Keratinocyte (primary cell): ENCODE data around the gene SIGMAR1. TPM values are rescaled to one million over a fixed set of nuclear protein-coding genes. Genes with fewer than 3 reads are reported as not detected.
A peak's percentile ranks its signal among the peaks of the same experiment; 100 is the strongest.

Experiments
- DNase-seq: peaks from one replicate; pipeline ENCODE4 v3.0.0-alpha.2; 2011; ENCODE audit warnings: low read depth, missing footprints, low spot score
- FAIRE-seq: peaks from 2 replicates; lab custom pipeline; 2011; peaks lifted over from hg19 to GRCh38; lab: Jason Lieb, UNC
- H2AFZ ChIP-seq: 2 replicates; pipeline ENCODE4 v1.6.0; 2012; ENCODE audit warnings: low read length, control low read depth, inconsistent platforms; ENCODE audit not compliant: control insufficient read depth
- H3K27ac ChIP-seq: 2 replicates; pipeline ENCODE4 v1.5.1; 2011; ENCODE audit warnings: low read length; ENCODE audit not compliant: control insufficient read depth, insufficient read depth
- H3K27me3 ChIP-seq: 3 replicates; pipeline ENCODE4 v1.6.0; 2011; ENCODE audit warnings: low read length; ENCODE audit not compliant: control insufficient read depth, insufficient read depth; ENCODE audit errors: extremely low read depth
- H3K36me3 ChIP-seq, 2 experiments: 2 replicates in 1 of 2; 3 replicates in 1 of 2; pipeline ENCODE4 v1.5.1; 2011; ENCODE audit warnings: low read length in 2 of 2, mild to moderate bottlenecking in 1 of 2; ENCODE audit not compliant: control insufficient read depth in 2 of 2, insufficient read depth in 2 of 2; ENCODE audit errors: extremely low read depth in 1 of 2
- H3K4me1 ChIP-seq: 3 replicates; pipeline ENCODE4 v1.5.1; 2011; ENCODE audit warnings: low read length; ENCODE audit not compliant: control insufficient read depth, insufficient read depth; ENCODE audit errors: extremely low read depth
- H3K4me2 ChIP-seq: 3 replicates; pipeline ENCODE4 v1.6.0; 2011; ENCODE audit warnings: low read depth, low read length; ENCODE audit not compliant: control insufficient read depth, insufficient read depth; ENCODE audit errors: extremely low read depth
- H3K4me3 ChIP-seq, 3 experiments: fragments of 200-600 bp in 1 of 3; sonication (generic) in 1 of 3; 2 replicates in 2 of 3; 3 replicates in 1 of 3; pipeline ENCODE4 v1.5.1; 2011 to 2016; ENCODE audit warnings: low read length in 3 of 3, mild to moderate bottlenecking in 3 of 3, control low read depth in 2 of 3, inconsistent platforms in 1 of 3, low read depth in 1 of 3, mixed read lengths in 1 of 3, mixed run types in 1 of 3, moderate library complexity in 1 of 3; ENCODE audit not compliant: control insufficient read depth in 2 of 3, insufficient read depth in 2 of 3; ENCODE audit errors: extremely low read depth in 1 of 3
- H3K79me2 ChIP-seq: 2 replicates; pipeline ENCODE4 v1.6.0; 2012; ENCODE audit warnings: low read length; ENCODE audit not compliant: control insufficient read depth, insufficient read depth
- H3K9ac ChIP-seq: 3 replicates; pipeline ENCODE4 v1.6.0; 2011; ENCODE audit warnings: low read length; ENCODE audit not compliant: control insufficient read depth, insufficient read depth; ENCODE audit errors: extremely low read depth
- H3K9me1 ChIP-seq: 3 replicates; pipeline ENCODE4 v1.6.0; 2011; ENCODE audit warnings: low read length; ENCODE audit not compliant: control insufficient read depth, insufficient read depth; ENCODE audit errors: extremely low read depth
- H3K9me3 ChIP-seq: 2 replicates; pipeline ENCODE4 v1.5.1; 2012; ENCODE audit warnings: low read depth, low read length; ENCODE audit not compliant: control insufficient read depth
- H4K20me1 ChIP-seq: 3 replicates; pipeline ENCODE4 v1.6.0; 2011; ENCODE audit warnings: low read length; ENCODE audit not compliant: control insufficient read depth, insufficient read depth; ENCODE audit errors: extremely low read depth
- EZH2 ChIP-seq: IDR thresholded peaks from one replicate; pipeline ENCODE4 v1.6.1; 2012; ENCODE audit warnings: inconsistent platforms, mild to moderate bottlenecking, low read length, moderate library complexity
- dilution Hi-C: fragments of 300-500 bp; cut with MboI; formaldehyde crosslinking; loops from one replicate; pipeline ENCODE4 v1.7.0; 2020; ENCODE audit warnings: low sequenced_read_pairs; ENCODE audit not compliant: extremely low pct_ligation_motif_present
- polyA plus RNA-seq, 5 experiments: library from polyadenylated mRNA; depleted of rRNA in 3 of 5; stranded (reverse) in 3 of 5; stranded (forward) in 1 of 5; unstranded in 1 of 5; fragments of >200 nt; gene quantifications; 1 replicate in 1 of 5; 2 replicates in 3 of 5; 3 replicates in 1 of 5; pipeline versions ENCODE4 v1.2.1 to v1.2.3, GENCODE V29; 2011 to 2012; ENCODE audit warnings: missing spikeins in 2 of 5, low read depth in 1 of 5, low replicate concordance in 1 of 5
- TF ChIP-seq, protein P1 (sequence below), 3 experiments: IDR thresholded peaks in 1 of 3; conservative IDR thresholded peaks in 1 of 3; optimal IDR thresholded peaks in 1 of 3; 2 replicates in 2 of 3; 3 replicates in 1 of 3; pipeline versions ENCODE3 to v1.5.1; 2011; ENCODE audit warnings: low read length in 3 of 3, mild to moderate bottlenecking in 3 of 3, moderate library complexity in 2 of 3, control low read depth in 1 of 3, inconsistent platforms in 1 of 3; ENCODE audit not compliant: insufficient read depth in 2 of 3; ENCODE audit errors: extremely low read depth in 1 of 3

Gene SIGMAR1
- polyA plus RNA-seq, 1 donor (not counting 4 experiments of a cell fraction or from before 2014, with no cell fraction given) = 74.9 TPM

DNA sequence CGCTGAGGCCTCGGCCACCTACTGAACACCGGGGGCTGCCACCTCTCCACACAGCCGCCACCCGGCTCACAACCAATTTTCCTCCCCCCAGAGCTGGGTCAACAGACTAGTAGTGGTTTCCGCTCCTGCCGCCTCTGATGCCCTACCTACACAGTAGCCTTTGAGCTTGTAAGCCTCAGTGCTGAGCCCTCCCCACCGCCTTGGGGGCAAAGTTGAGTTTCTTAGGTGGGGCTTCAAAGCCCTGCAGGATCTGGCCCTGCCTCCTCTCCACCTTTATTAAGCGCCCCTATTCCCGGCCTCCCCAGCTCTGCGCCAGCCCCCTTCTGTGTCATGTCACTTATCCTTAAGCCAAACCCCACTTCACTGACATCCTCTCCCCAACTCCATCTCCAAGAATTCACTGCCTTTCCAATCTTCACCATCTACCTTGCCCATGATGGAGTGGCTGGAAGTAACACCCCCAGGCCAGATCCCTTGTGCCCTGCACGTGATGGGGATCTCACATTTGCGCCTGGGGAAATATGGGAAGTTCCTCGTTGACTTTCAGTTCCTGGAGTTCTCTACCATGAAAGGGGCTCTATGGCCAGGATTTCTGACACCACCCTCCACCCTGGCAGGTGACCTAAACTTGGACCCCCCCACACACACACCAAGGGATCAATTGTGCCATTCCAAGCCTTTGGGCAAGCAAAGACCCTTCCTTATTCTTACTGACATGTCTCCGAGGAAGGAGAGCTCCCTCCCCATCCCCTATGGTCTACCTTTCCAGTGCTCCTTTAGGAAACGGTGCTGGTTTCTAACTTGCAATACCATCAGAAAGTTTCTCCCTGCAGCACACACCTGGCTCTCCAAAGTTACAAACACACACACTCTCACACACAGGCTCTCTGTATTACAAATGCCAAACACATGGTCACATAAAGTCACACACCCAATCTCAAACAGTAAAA lies 45.4 kb downstream of the SIGMAR1 start:
- H3K27me3 ChIP-seq = peaks cover 56% of the 10 kb centered on the region
- H3K9me1 ChIP-seq = no peaks in the 10 kb centered on the region
- H3K4me2 ChIP-seq = peak overlapping the region; percentile 58
- no peaks in the 10 kb centered on the region for H4K20me1 ChIP-seq
- H3K79me2 ChIP-seq = no peaks in the 10 kb centered on the region
- H3K9ac ChIP-seq = no peak overlapping the region
- dilution Hi-C loops = no loop called here
- DNase-seq = no peak
- H3K9me3 ChIP-seq = no peaks in the 10 kb centered on the region
- H3K4me3 ChIP-seq = peak overlapping the region in 1 of 3 experiments; percentile 24
- no peak overlapping the region for H3K27ac ChIP-seq
- peaks cover 8% of the 10 kb centered on the region for H3K4me1 ChIP-seq
- H3K36me3 ChIP-seq = no peaks in the 10 kb centered on the region
- TF ChIP-seq, protein P1, sequence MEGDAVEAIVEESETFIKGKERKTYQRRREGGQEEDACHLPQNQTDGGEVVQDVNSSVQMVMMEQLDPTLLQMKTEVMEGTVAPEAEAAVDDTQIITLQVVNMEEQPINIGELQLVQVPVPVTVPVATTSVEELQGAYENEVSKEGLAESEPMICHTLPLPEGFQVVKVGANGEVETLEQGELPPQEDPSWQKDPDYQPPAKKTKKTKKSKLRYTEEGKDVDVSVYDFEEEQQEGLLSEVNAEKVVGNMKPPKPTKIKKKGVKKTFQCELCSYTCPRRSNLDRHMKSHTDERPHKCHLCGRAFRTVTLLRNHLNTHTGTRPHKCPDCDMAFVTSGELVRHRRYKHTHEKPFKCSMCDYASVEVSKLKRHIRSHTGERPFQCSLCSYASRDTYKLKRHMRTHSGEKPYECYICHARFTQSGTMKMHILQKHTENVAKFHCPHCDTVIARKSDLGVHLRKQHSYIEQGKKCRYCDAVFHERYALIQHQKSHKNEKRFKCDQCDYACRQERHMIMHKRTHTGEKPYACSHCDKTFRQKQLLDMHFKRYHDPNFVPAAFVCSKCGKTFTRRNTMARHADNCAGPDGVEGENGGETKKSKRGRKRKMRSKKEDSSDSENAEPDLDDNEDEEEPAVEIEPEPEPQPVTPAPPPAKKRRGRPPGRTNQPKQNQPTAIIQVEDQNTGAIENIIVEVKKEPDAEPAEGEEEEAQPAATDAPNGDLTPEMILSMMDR (optimal IDR thresholded peaks at IDR 0.05 in 1 of 3, IDR thresholded peaks at IDR 0.05 in 1 of 3, conservative IDR thresholded peaks at IDR 0.05 in 1 of 3; ENCODE audit: extremely low read depth in 1 of 3, insufficient read depth in 2 of 3, low read length in 3 of 3) = no peak
- TF ChIP-seq EZH2 = peak; percentile 42
- FAIRE-seq = peak; percentile 34
- no peak overlapping the region for H2AFZ ChIP-seq

DNA sequence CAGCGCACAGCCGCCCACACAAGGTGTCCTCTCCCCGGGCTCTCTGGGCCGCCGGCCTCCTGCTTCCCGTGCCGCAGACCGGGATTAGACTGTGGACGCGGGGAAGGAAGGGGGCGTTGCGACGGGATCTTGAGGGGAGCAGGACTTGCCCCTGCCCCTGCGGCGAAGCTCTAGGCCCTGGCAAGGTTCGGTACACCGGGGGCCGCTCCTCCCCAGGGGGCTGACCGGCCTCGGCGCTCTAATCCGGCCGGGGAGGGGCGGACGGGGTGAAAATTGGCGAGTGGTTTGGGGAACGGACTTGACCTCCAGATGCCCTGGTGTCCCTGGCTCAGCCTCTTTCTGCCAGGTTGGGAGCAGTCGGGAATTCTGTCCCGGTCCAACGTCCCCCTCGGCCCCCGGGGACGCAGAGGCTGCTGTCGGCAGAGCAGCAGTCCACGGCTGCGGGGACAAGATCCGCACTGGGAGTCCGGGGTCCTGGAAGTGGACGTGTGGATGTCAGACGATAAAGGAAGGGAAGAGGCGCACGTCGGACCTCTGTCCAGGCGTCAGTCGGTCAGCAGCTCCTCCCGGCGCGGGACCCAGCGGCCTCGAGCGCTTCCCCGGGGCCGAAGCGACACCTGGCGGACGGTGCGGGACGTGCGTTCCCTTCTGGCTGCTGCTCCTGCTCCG lies 46.2 kb downstream of the SIGMAR1 start:
- peak overlapping the region in 2 of 3 experiments; percentile 14 to 50 for H3K4me3 ChIP-seq
- dilution Hi-C loops = no loop called here
- peak overlapping the region; percentile 36 for H2AFZ ChIP-seq
- H3K9me3 ChIP-seq = no peaks in the 10 kb centered on the region
- TF ChIP-seq EZH2 = peak; percentile 55
- TF ChIP-seq, protein P1 (optimal IDR thresholded peaks at IDR 0.05 in 1 of 3, IDR thresholded peaks at IDR 0.05 in 1 of 3, conservative IDR thresholded peaks at IDR 0.05 in 1 of 3; ENCODE audit: extremely low read depth in 1 of 3, insufficient read depth in 2 of 3, low read length in 3 of 3) = peak; percentile 73 to 99 (median 98)
- H3K9ac ChIP-seq = no peak overlapping the region
- FAIRE-seq (peak; percentile 48), DNase-seq (no peak)
- peak overlapping the region; percentile 58 for H3K4me2 ChIP-seq
- peaks cover 64% of the 10 kb centered on the region for H3K27me3 ChIP-seq
- no peak overlapping the region for H3K27ac ChIP-seq
- H3K36me3 ChIP-seq = no peaks in the 10 kb centered on the region
- H4K20me1 ChIP-seq = no peaks in the 10 kb centered on the region
- H3K9me1 ChIP-seq = no peaks in the 10 kb centered on the region
- H3K4me1 ChIP-seq = peaks cover 8% of the 10 kb centered on the region
- H3K79me2 ChIP-seq = no peaks in the 10 kb centered on the region
